ENCODE results near the gene XXYLT1.

XXYLT1 gene

GRCh38 chr3:195129644-195130492 lies 141.1 kb downstream of the XXYLT1 start:
- TF ChIP-seq CTCF (IDR thresholded peaks at IDR 0.05; ENCODE audit: low read depth, low read length, poor library complexity, severe bottlenecking), result no peak
- no peak for TF ChIP-seq EZH2phosphoT487 (IDR thresholded peaks at IDR 0.05; ENCODE audit: borderline replicate concordance, low read length)
- Histone ChIP-seq H4K20me1 (ENCODE audit: control insufficient read depth, insufficient read depth, low read depth, low read length) (no peaks in the 10 kb centered on the region), H3K27ac (ENCODE audit: low read depth, low read length) (no peak overlapping the region), H3K4me3 (ENCODE audit: low read length) (no peak overlapping the region), H3K4me2 (ENCODE audit: low read length) (no peak overlapping the region), H3K9me3 (ENCODE audit: control insufficient read depth, insufficient read depth, low read length) (no peaks in the 10 kb centered on the region), H3F3A (ENCODE audit: control insufficient read depth, insufficient read depth) (no peaks in the 10 kb centered on the region), H3K27me3 (ENCODE audit: control insufficient read depth, low read length) (no peaks in the 10 kb centered on the region), H3K9me2 (replicated peaks; ENCODE audit: control insufficient read depth, low read length) (no peaks in the 10 kb centered on the region), H3K79me2 (ENCODE audit: control insufficient read depth, low read length) (no peaks in the 10 kb centered on the region), H3K4me1 (ENCODE audit: control insufficient read depth, low read length) (peaks cover 3% of the 10 kb centered on the region; the same call in 1 of the 2 replicates), H3K36me3 (ENCODE audit: control insufficient read depth, low read length) (no peaks in the 10 kb centered on the region)

GRCh38 chr3:195129072-195129643 lies 141.8 kb downstream of the XXYLT1 start:
- TF ChIP-seq CTCF (IDR thresholded peaks at IDR 0.05; ENCODE audit: low read depth, low read length, poor library complexity, severe bottlenecking) (no peak), EZH2phosphoT487 (IDR thresholded peaks at IDR 0.05; ENCODE audit: borderline replicate concordance, low read length) (no peak)

GRCh38 chr3:195128255-195129071 lies 142.5 kb downstream of the XXYLT1 start:
- H3K4me3 ChIP-seq (ENCODE audit: low read length), result no peak overlapping the region
- TF ChIP-seq CTCF (IDR thresholded peaks at IDR 0.05; ENCODE audit: low read depth, low read length, poor library complexity, severe bottlenecking) (no peak), EZH2phosphoT487 (IDR thresholded peaks at IDR 0.05; ENCODE audit: borderline replicate concordance, low read length) (no peak)
- H3K27me3 ChIP-seq (ENCODE audit: control insufficient read depth, low read length), result no peaks in the 10 kb centered on the region
- H3K9me2 ChIP-seq (replicated peaks; ENCODE audit: control insufficient read depth, low read length), result no peaks in the 10 kb centered on the region
- no peaks in the 10 kb centered on the region for H4K20me1 ChIP-seq (ENCODE audit: control insufficient read depth, insufficient read depth, low read depth, low read length)
- H3K36me3 ChIP-seq (ENCODE audit: control insufficient read depth, low read length), result no peaks in the 10 kb centered on the region
- no peak overlapping the region for H3K4me2 ChIP-seq (ENCODE audit: low read length)
- H3K4me1 ChIP-seq (ENCODE audit: control insufficient read depth, low read length), result peaks cover 3% of the 10 kb centered on the region; the same call in 1 of the 2 replicates
- H3K27ac ChIP-seq (ENCODE audit: low read depth, low read length), result no peak overlapping the region
- H3K9me3 ChIP-seq (ENCODE audit: control insufficient read depth, insufficient read depth, low read length), result no peaks in the 10 kb centered on the region
- H3K79me2 ChIP-seq (ENCODE audit: control insufficient read depth, low read length), result no peaks in the 10 kb centered on the region
- no peaks in the 10 kb centered on the region for H3F3A ChIP-seq (ENCODE audit: control insufficient read depth, insufficient read depth)

More at GRCh38 chr3:195129072-195129643, 141.8 kb downstream of the XXYLT1 start:
- no peaks in the 10 kb centered on the region for H4K20me1 ChIP-seq (ENCODE audit: control insufficient read depth, insufficient read depth, low read depth, low read length)
- no peaks in the 10 kb centered on the region for H3K27me3 ChIP-seq (ENCODE audit: control insufficient read depth, low read length)
- H3K4me1 ChIP-seq (ENCODE audit: control insufficient read depth, low read length), result peaks cover 3% of the 10 kb centered on the region; the same call in 1 of the 2 replicates
- no peaks in the 10 kb centered on the region for H3K9me2 ChIP-seq (replicated peaks; ENCODE audit: control insufficient read depth, low read length)
- no peak overlapping the region for H3K4me2 ChIP-seq (ENCODE audit: low read length)
- no peaks in the 10 kb centered on the region for H3K79me2 ChIP-seq (ENCODE audit: control insufficient read depth, low read length)
- no peaks in the 10 kb centered on the region for H3K36me3 ChIP-seq (ENCODE audit: control insufficient read depth, low read length)
- no peaks in the 10 kb centered on the region for H3F3A ChIP-seq (ENCODE audit: control insufficient read depth, insufficient read depth)
- no peak overlapping the region for H3K27ac ChIP-seq (ENCODE audit: low read depth, low read length)
- no peaks in the 10 kb centered on the region for H3K9me3 ChIP-seq (ENCODE audit: control insufficient read depth, insufficient read depth, low read length)
- no peak overlapping the region for H3K4me3 ChIP-seq (ENCODE audit: low read length)

Data from DOHH2 (cell line).